Brain microvascular endothelial cell (primary cell): Measurements from ENCODE around the gene RNF20.
A peak's percentile ranks its signal among the peaks of the same experiment; 100 is the strongest.
"Not testable (repeated sequence)": the region's sequence is repeated elsewhere in the genome, so short reads cannot be mapped to it uniquely, and the experiment has no call there.

Source experiments
- DNase-seq: peaks from one replicate; pipeline ENCODE4 v3.0.0-alpha.2; 2020
- H3K27ac ChIP-seq: fragments of 250-450 bp; sonication (Bioruptor Pico); 2 replicates; pipeline ENCODE4 v1.5.1; 2020; ENCODE audit warnings: mild to moderate bottlenecking, moderate library complexity
- H3K27me3 ChIP-seq: fragments of 250-450 bp; sonication (Bioruptor Pico); replicated peaks from 2 replicates; pipeline ENCODE4 v1.5.1; 2020; ENCODE audit warnings: mild to moderate bottlenecking
- H3K36me3 ChIP-seq: fragments of 250-450 bp; sonication (Bioruptor Pico); replicated peaks from 2 replicates; pipeline ENCODE4 v1.5.1; 2020; ENCODE audit warnings: mild to moderate bottlenecking
- H3K4me3 ChIP-seq: 2 replicates; pipeline ENCODE4 v1.5.1; 2011; ENCODE audit warnings: low read depth, mild to moderate bottlenecking, control low read depth, low read length, moderate library complexity
- in situ Hi-C: cut with HindIII; loops from 2 replicates; pipeline ENCODE4 v1.10.0; 2017; ENCODE audit warnings: low sequenced_read_pairs, low pct_ligation_motif_present
- TF ChIP-seq, protein P1 (sequence below): IDR thresholded peaks from 2 replicates; pipeline ENCODE4 v1.5.1; 2011; ENCODE audit warnings: low read depth, mild to moderate bottlenecking, moderate library complexity, low read length, control low read depth, inconsistent platforms; ENCODE audit errors: missing control alignments

Gene RNF20

DNA sequence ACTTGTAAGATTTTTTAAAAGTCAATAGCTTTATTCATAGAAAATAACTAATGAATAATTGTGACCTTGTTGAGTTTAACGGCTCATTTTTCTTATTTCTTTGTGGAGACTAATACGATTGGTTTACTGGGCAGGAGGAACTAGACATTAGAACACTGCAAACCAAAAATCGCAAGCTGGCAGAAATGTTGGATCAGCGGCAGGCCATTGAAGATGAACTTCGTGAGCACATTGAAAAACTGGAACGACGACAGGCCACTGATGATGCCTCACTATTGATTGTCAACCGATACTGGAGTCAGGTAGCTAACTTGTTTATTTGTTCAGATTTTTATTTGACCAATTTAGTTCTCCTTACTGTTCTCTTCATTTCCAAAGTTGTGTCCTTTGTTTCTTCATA, 6.4 kb downstream of the RNF20 start:
- TF ChIP-seq, protein P1, sequence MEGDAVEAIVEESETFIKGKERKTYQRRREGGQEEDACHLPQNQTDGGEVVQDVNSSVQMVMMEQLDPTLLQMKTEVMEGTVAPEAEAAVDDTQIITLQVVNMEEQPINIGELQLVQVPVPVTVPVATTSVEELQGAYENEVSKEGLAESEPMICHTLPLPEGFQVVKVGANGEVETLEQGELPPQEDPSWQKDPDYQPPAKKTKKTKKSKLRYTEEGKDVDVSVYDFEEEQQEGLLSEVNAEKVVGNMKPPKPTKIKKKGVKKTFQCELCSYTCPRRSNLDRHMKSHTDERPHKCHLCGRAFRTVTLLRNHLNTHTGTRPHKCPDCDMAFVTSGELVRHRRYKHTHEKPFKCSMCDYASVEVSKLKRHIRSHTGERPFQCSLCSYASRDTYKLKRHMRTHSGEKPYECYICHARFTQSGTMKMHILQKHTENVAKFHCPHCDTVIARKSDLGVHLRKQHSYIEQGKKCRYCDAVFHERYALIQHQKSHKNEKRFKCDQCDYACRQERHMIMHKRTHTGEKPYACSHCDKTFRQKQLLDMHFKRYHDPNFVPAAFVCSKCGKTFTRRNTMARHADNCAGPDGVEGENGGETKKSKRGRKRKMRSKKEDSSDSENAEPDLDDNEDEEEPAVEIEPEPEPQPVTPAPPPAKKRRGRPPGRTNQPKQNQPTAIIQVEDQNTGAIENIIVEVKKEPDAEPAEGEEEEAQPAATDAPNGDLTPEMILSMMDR: no peak
- in situ Hi-C loops: no loop called here
- Histone ChIP-seq H3K27me3 (no peaks in the 10 kb centered on the region), H3K36me3 (peaks cover 9% of the 10 kb centered on the region), H3K4me3 (no peak overlapping the region), H3K27ac (no peak overlapping the region)
- no peak for DNase-seq

DNA sequence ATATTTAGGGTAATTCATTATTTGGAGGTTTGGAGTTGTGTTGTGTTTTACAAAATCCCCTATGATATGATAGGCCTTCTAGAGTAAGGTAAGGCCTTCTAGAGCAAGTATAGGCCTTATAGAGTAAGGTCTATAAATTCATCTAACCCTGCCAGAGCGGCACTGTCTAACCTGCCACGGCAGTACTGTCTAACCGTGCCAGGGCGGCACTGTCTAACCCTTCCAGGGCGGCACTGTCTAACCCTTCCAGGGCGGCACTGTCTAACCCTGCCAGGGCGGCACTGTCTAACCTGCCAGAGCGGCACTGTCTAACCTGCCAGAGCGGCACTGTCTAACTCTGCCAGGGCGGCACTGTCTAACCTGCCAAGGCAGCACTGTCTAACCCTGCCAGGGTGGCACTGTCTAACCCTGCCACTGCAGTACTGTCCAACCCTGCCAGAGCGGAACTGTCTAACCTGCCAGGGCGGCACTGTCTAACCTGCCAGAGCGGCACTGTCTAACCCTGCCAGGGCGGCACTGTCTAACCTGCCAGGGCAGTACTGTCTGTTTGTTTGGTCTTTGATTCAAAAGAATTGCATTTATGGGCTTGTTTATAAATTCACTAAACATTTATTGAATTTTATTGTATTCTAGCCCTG, 9.6 kb downstream of the RNF20 start:
- Histone ChIP-seq H3K27me3 (no peaks in the 10 kb centered on the region), H3K36me3 (peaks cover 18% of the 10 kb centered on the region), H3K27ac (no peak overlapping the region), H3K4me3 (no peak overlapping the region)
- in situ Hi-C loops: no loop called here
- TF ChIP-seq, protein P1: no peak
- DNase-seq: no peak

DNA sequence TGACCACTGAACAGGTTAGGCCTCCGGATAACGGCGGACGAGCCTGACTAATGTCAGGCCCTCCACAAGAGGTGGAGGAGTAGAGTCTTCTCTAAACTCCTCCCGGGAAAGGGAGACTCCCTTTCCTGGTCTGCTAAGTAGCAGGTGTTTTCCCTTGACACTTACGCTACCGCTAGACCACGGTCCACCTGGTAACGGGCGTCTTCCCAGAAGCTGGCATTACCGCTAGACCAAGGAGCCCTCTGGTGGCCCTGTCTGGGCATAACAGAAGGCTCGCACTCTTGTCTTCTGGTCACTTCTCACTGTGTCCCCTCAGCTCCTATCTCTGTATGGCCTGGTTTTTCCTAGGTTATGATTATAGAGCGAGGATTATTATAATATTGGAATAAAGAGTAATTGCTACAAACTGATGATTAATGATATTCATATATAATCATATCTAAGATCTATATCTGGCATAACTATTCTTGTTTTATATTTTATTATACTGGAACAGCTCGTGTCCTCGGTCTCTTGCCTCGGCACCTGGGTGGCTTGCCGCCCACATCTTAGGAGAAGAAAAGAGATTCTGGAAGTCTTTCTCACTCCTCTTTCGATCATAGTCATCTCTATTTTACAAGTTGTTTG, 15.9 kb downstream of the RNF20 start:
- H3K27me3 ChIP-seq, H3K27ac ChIP-seq, in situ Hi-C loops, H3K4me3 ChIP-seq: not testable (repeated sequence)
- peak; percentile 8 for DNase-seq
- H3K36me3 ChIP-seq: peaks cover 43% of the 10 kb centered on the region
- TF ChIP-seq, protein P1: peak; percentile 28

DNA sequence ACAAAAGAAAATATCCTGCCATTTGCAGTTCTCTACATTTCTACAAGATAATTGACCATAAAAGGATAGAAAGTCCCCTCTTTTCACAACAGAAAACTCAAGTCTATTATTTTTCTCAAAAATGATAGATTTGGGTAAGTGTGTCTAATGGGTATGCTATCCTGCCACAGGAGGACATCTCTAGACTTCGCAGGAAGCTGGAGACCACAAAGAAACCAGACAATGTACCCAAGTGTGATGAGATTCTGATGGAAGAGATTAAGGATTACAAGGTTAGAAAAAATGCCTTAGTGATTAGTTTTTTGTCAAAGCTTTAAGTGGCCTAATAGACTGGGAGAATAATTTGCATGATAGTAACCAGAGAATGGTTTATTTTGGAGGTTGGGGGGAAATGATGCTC, 28.1 kb downstream of the RNF20 start:
- Histone ChIP-seq H3K36me3 (peaks cover 9% of the 10 kb centered on the region), H3K27me3 (no peaks in the 10 kb centered on the region), H3K27ac (no peak overlapping the region), H3K4me3 (no peak overlapping the region)
- no peak for DNase-seq
- in situ Hi-C loops: no loop called here
- TF ChIP-seq, protein P1: no peak

DNA sequence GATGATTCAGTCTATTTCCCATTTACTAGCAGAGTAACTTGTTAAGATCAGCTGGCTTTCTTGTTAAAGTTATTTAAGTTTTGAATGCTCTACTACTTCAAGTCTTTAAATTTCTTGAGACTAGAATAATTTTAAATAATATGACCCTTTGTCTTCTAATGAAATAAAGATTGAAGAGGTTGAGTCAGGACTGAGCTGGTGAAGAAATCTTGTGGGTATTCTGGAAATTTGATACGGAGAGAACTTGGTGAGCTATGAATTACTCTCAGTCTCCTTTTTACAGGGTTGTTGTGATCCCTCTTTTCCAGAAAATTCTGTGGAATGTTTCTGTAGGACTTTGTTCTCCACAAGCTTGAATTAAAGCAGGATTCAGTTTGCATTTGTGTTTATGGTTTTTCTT, 29.3 kb downstream of the RNF20 start:
- Histone ChIP-seq H3K27me3 (no peaks in the 10 kb centered on the region), H3K27ac (no peak overlapping the region), H3K4me3 (no peak overlapping the region), H3K36me3 (peaks cover 9% of the 10 kb centered on the region)
- in situ Hi-C loops: no loop called here
- no peak for DNase-seq
- TF ChIP-seq, protein P1: no peak
